ENCODE data around the gene HINFP.
"Not testable (repeated sequence)": the region's sequence is repeated elsewhere in the genome, so short reads cannot be mapped to it uniquely, and the experiment has no call there.

The HINFP gene

GRCh38 chr11:119101759-119102423 lies 19.5 kb upstream of the HINFP start, which contains the start of gene DPAGT1:
Gene DPAGT1, minus strand, starts transcription at chr11:119101853. Its CDS starts 198 bp downstream, at chr11:119101655.
- peaks cover 12 to 18% of the 10 kb centered on the region in 2 donors for H3K36me3 ChIP-seq (ENCODE audit: control insufficient read depth in 1 of 2, insufficient read depth in 2 of 2, low read length in 2 of 2)
- H3K4me1 ChIP-seq (ENCODE audit: control insufficient read depth in 1 of 2, insufficient read depth in 2 of 2, low read length in 2 of 2), result peaks cover 16 to 30% of the 10 kb centered on the region in 2 donors
- H3K9me3 ChIP-seq (ENCODE audit: control insufficient read depth in 1 of 2, low read length in 2 of 2), result no peaks in the 10 kb centered on the region

GRCh38 chr11:119103161-119103664 lies 18.2 kb upstream of the HINFP start:
- Histone ChIP-seq H3K4me1 (ENCODE audit: control insufficient read depth in 1 of 2, insufficient read depth in 2 of 2, low read length in 2 of 2) (peaks cover 18 to 37% of the 10 kb centered on the region in 2 donors), H3K27ac (ENCODE audit: low read length) (peak overlapping the region; percentile 55), H3K4me3 (ENCODE audit: low read depth in 1 of 2, low read length in 2 of 2) (peak overlapping the region in 1 of 2 donors; percentile 87)
- H3K27me3 ChIP-seq (ENCODE audit: low read depth, low read length); H3K9me3 ChIP-seq (ENCODE audit: control insufficient read depth in 1 of 2, low read length in 2 of 2); H3K36me3 ChIP-seq (ENCODE audit: control insufficient read depth in 1 of 2, insufficient read depth in 2 of 2, low read length in 2 of 2): not testable (repeated sequence)

More at GRCh38 chr11:119101759-119102423, 19.5 kb upstream of the HINFP start, which contains the start of gene DPAGT1:
- peak within 1 kb of the TSS; percentile 87 to 89 for H3K4me3 ChIP-seq (ENCODE audit: low read depth in 1 of 2, low read length in 2 of 2)
- H3K27me3 ChIP-seq (ENCODE audit: low read depth, low read length), result no peaks in the 10 kb centered on the region
- H3K27ac ChIP-seq (ENCODE audit: low read length), result peak within 1 kb of the TSS; percentile 98

GRCh38 chr11:119103793-119104192 lies 17.6 kb upstream of the HINFP start:
- no peaks in the 10 kb centered on the region for H3K27me3 ChIP-seq (ENCODE audit: low read depth, low read length)
- peaks cover 0 to 6% of the 10 kb centered on the region in 2 donors for H3K36me3 ChIP-seq (ENCODE audit: control insufficient read depth in 1 of 2, insufficient read depth in 2 of 2, low read length in 2 of 2)
- H3K27ac ChIP-seq (ENCODE audit: low read length), result no peak overlapping the region
- peaks cover 23 to 43% of the 10 kb centered on the region in 2 donors for H3K4me1 ChIP-seq (ENCODE audit: control insufficient read depth in 1 of 2, insufficient read depth in 2 of 2, low read length in 2 of 2)
- H3K9me3 ChIP-seq (ENCODE audit: control insufficient read depth in 1 of 2, low read length in 2 of 2), result no peaks in the 10 kb centered on the region
- no peak overlapping the region for H3K4me3 ChIP-seq (ENCODE audit: low read depth in 1 of 2, low read length in 2 of 2)

- Histone ChIP-seq H3K27me3 (ENCODE audit: low read depth, low read length) (no peaks in the 10 kb centered on the region), H3K4me3 (ENCODE audit: low read depth in 1 of 2, low read length in 2 of 2) (peak within 1 kb of the TSS; percentile 88 to 94), H3K4me1 (ENCODE audit: control insufficient read depth in 1 of 2, insufficient read depth in 2 of 2, low read length in 2 of 2) (peaks cover 24 to 35% of the 10 kb centered on the region in 2 donors), H3K9me3 (ENCODE audit: control insufficient read depth in 1 of 2, low read length in 2 of 2) (no peaks in the 10 kb centered on the region), H3K27ac (ENCODE audit: low read length) (peak within 1 kb of the TSS; percentile 92), H3K36me3 (ENCODE audit: control insufficient read depth in 1 of 2, insufficient read depth in 2 of 2, low read length in 2 of 2) (peaks cover 6 to 16% of the 10 kb centered on the region in 2 donors)
Observed at GRCh38 chr11:119106564-119107537, 14.5 kb upstream of the HINFP start, which contains the start of gene C2CD2L. Gene C2CD2L, plus strand, starts transcription at chr11:119107344. Its CDS starts 398 bp downstream, at chr11:119107742.

- Histone ChIP-seq H3K27ac (ENCODE audit: low read length) (peak overlapping the region; percentile 43), H3K9me3 (ENCODE audit: control insufficient read depth in 1 of 2, low read length in 2 of 2) (no peaks in the 10 kb centered on the region), H3K4me1 (ENCODE audit: control insufficient read depth in 1 of 2, insufficient read depth in 2 of 2, low read length in 2 of 2) (peaks cover 24 to 35% of the 10 kb centered on the region in 2 donors), H3K27me3 (ENCODE audit: low read depth, low read length) (no peaks in the 10 kb centered on the region), H3K36me3 (ENCODE audit: control insufficient read depth in 1 of 2, insufficient read depth in 2 of 2, low read length in 2 of 2) (peaks cover 9 to 22% of the 10 kb centered on the region in 2 donors), H3K4me3 (ENCODE audit: low read depth in 1 of 2, low read length in 2 of 2) (peak overlapping the region; percentile 88 to 94)
Observed at GRCh38 chr11:119107538-119108145, 13.7 kb upstream of the HINFP start.

DNA sequence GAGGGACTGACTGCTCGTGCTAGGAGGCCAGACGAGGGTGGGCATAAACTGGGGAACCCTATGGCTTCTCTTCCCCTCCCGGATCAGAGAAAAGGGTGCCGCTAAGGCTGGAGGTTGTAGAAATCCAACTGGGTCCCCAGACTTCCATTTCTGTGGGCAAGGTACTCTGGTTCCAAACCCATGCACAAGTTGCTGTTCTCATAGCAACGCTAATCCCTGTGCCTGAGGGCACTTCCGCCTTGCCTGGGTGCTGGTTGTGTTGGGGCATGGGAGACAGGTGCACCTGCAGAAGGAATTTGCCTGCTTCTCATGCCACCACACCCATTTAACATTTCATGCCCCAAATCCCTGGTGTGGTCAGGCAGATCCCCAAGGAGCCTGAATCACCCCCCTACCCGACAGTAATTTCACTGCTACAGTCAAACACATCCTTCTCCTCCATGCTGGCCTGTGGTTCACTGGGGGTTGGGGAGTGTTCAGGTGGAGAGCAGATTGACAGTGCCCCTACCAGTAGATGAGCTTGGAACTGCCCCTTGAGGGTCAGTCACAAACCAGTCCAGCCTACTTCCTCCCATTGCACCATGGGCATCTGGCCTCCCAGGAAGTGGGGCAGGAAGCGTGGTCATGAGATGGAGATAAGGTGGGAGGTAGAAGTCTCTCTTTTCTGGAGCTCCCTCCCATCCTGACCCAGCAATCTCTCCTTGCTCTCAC lies 13.1 kb upstream of the HINFP start:
- H3K27me3 ChIP-seq (ENCODE audit: low read depth, low read length), result no peaks in the 10 kb centered on the region
- H3K4me1 ChIP-seq (ENCODE audit: control insufficient read depth in 1 of 2, insufficient read depth in 2 of 2, low read length in 2 of 2), result peaks cover 24 to 30% of the 10 kb centered on the region in 2 donors
- peak overlapping the region; percentile 88 to 94 for H3K4me3 ChIP-seq (ENCODE audit: low read depth in 1 of 2, low read length in 2 of 2)
- H3K36me3 ChIP-seq (ENCODE audit: control insufficient read depth in 1 of 2, insufficient read depth in 2 of 2, low read length in 2 of 2), result peaks cover 13 to 29% of the 10 kb centered on the region in 2 donors
- H3K27ac ChIP-seq (ENCODE audit: low read length), result peak overlapping the region; percentile 43
- no peaks in the 10 kb centered on the region for H3K9me3 ChIP-seq (ENCODE audit: control insufficient read depth in 1 of 2, low read length in 2 of 2)

- H3K4me1 ChIP-seq (ENCODE audit: control insufficient read depth in 1 of 2, insufficient read depth in 2 of 2, low read length in 2 of 2), result peaks cover 24 to 30% of the 10 kb centered on the region in 2 donors
- peaks cover 18 to 34% of the 10 kb centered on the region in 2 donors for H3K36me3 ChIP-seq (ENCODE audit: control insufficient read depth in 1 of 2, insufficient read depth in 2 of 2, low read length in 2 of 2)
- H3K9me3 ChIP-seq (ENCODE audit: control insufficient read depth in 1 of 2, low read length in 2 of 2), result no peaks in the 10 kb centered on the region
- no peak overlapping the region for H3K27ac ChIP-seq (ENCODE audit: low read length)
- peak overlapping the region; percentile 88 to 94 for H3K4me3 ChIP-seq (ENCODE audit: low read depth in 1 of 2, low read length in 2 of 2)
- H3K27me3 ChIP-seq (ENCODE audit: low read depth, low read length), result no peaks in the 10 kb centered on the region
Observed at GRCh38 chr11:119108857-119109221, 12.5 kb upstream of the HINFP start.

DNA sequence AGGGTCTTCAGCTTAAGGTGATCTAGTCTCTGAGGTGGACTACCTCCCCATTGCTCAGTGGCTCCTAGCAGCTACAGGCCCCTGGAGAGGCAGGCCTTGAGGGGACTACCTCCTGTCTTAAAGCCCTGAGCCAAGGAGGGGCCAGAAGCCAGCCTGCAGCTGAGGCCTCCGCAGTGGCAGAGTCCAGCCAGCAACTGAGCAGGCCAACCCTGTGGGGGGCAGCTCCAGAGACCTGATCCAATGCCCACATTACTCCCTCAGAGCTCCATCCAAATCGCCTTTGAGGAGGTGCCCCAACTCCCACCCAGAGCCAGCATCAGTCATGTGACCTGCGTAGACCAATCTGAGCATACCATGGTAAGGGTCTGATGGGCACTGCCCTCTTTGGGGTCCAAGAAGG lies 11.5 kb upstream of the HINFP start:
- Histone ChIP-seq H3K27me3 (ENCODE audit: low read depth, low read length) (no peaks in the 10 kb centered on the region), H3K27ac (ENCODE audit: low read length) (no peak overlapping the region), H3K4me1 (ENCODE audit: control insufficient read depth in 1 of 2, insufficient read depth in 2 of 2, low read length in 2 of 2) (peaks cover 24 to 30% of the 10 kb centered on the region in 2 donors), H3K36me3 (ENCODE audit: control insufficient read depth in 1 of 2, insufficient read depth in 2 of 2, low read length in 2 of 2) (peaks cover 24 to 43% of the 10 kb centered on the region in 2 donors), H3K9me3 (ENCODE audit: control insufficient read depth in 1 of 2, low read length in 2 of 2) (no peaks in the 10 kb centered on the region), H3K4me3 (ENCODE audit: low read depth in 1 of 2, low read length in 2 of 2) (no peak overlapping the region)

DNA sequence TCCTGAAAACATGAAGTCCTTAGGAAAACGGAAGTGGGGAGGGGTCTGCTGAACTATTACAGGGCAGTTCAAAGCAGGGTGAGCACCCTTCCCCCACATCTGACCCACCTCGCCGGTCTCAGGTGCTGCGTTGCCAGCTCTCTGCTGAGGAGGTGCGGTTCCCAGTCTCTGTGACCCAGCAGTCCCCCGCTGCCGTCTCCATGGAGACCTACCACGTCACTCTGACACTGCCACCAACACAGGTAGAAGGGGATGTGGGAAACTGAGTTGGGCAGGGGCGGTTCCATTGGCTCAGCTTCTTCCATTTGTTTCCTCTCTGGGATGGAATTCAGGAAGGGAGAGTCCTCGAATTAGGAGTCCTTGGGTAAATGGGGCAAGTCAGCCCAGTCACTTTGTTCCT lies 10.9 kb upstream of the HINFP start:
- Histone ChIP-seq H3K4me1 (ENCODE audit: control insufficient read depth in 1 of 2, insufficient read depth in 2 of 2, low read length in 2 of 2) (peaks cover 24 to 30% of the 10 kb centered on the region in 2 donors), H3K36me3 (ENCODE audit: control insufficient read depth in 1 of 2, insufficient read depth in 2 of 2, low read length in 2 of 2) (peaks cover 26 to 43% of the 10 kb centered on the region in 2 donors), H3K27ac (ENCODE audit: low read length) (no peak overlapping the region), H3K4me3 (ENCODE audit: low read depth in 1 of 2, low read length in 2 of 2) (no peak overlapping the region), H3K9me3 (ENCODE audit: control insufficient read depth in 1 of 2, low read length in 2 of 2) (no peaks in the 10 kb centered on the region), H3K27me3 (ENCODE audit: low read depth, low read length) (no peaks in the 10 kb centered on the region)

DNA sequence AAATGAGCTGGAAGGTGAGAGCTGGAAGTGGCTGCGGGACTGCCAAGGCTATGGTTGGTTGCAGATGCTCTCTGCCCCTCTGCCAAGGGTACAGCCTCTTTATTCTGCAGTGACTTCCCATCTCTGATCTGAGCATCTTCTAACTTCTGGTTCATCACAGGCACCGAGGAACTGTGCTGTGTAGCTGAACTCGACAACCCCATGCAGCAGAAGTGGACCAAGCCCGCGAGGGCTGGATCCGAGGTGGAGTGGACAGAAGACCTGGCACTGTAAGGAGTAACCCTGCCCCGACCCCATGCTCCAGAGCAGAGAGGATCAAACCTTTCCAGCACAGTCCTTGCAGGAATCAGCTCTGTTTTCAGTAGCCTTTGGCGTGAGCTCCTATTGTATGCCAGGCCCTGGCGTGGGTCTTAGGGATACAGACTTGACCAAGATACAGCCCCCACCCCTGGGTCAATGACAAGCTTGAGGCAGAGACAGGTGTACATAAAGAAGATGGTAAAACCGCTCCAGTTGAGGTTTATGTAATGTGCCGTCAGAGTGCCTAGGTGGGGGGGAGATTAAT lies 9.9 kb upstream of the HINFP start:
- H3K36me3 ChIP-seq (ENCODE audit: control insufficient read depth in 1 of 2, insufficient read depth in 2 of 2, low read length in 2 of 2), result peaks cover 35 to 48% of the 10 kb centered on the region in 2 donors
- no peak overlapping the region for H3K4me3 ChIP-seq (ENCODE audit: low read depth in 1 of 2, low read length in 2 of 2)
- no peaks in the 10 kb centered on the region for H3K27me3 ChIP-seq (ENCODE audit: low read depth, low read length)
- H3K4me1 ChIP-seq (ENCODE audit: control insufficient read depth in 1 of 2, insufficient read depth in 2 of 2, low read length in 2 of 2), result peaks cover 22 to 23% of the 10 kb centered on the region in 2 donors
- H3K27ac ChIP-seq (ENCODE audit: low read length), result no peak overlapping the region
- no peaks in the 10 kb centered on the region for H3K9me3 ChIP-seq (ENCODE audit: control insufficient read depth in 1 of 2, low read length in 2 of 2)

All from muscle layer of duodenum (tissue), 2 donors.